A549 treated with RU486 at 1 μM for 4 hours (cell line): Measurements from ENCODE around the gene GRID2IP. TPM values are rescaled to one million over a fixed set of nuclear protein-coding genes. Genes with fewer than 3 reads are reported as not detected.

ENCODE experiments used
- total RNA-seq: library from RNA; stranded (reverse); fragments of 200-300 nt; extraction: Qiagen RNA extraction; gene quantifications from 5 replicates; pipeline ENCODE4 v1.2.3, GENCODE V29; 2022; ENCODE audit warnings: low read depth

GRID2IP gene
- 0.03 TPM in 1 of 5 replicates, not detected in the others for total RNA-seq

GRCh38 chr7:6551016-6551511, at the start of gene GRID2IP:
TSS of gene GRID2IP (minus strand) at chr7:6551461. CDS start at chr7:6551436, 25 bp downstream.

GRCh38 chr7:6589829-6590644, 38.8 kb upstream of the GRID2IP start, which contains the start of gene INTS15:
TSS of gene INTS15 (plus strand) at chr7:6590021. CDS start at chr7:6590284, 263 bp downstream.

GRCh38 chr7:6577369-6578113, 26.3 kb upstream of the GRID2IP start, which contains the start of gene ZDHHC4:
TSS of gene ZDHHC4 (plus strand) at chr7:6577454. CDS start at chr7:6580562, 3,108 bp downstream.

GRCh38 chr7:6447581-6448199, 103.6 kb downstream of the GRID2IP start, which contains the start of gene DAGLB:
TSS of gene DAGLB (minus strand) at chr7:6447954. CDS start at chr7:6447842, 112 bp downstream.

Other genes starting within 250 kb of the GRID2IP start
- 10.9 to 15.9 TPM (median 14.3 TPM) in 5 replicates for gene FAM220A, start 202.5 kb downstream of the GRID2IP start, total RNA-seq
- 289 to 429 TPM (median 388 TPM) in 5 replicates for gene RAC1, start 176.9 kb downstream of the GRID2IP start, total RNA-seq
- 19.6 to 25.2 TPM (median 24.7 TPM) in 5 replicates for gene DAGLB, start 103.5 kb downstream of the GRID2IP start, total RNA-seq
- gene KDELR2, start 67.3 kb downstream of the GRID2IP start, total RNA-seq: 110 to 157 TPM (median 142 TPM) in 5 replicates
- gene ZDHHC4, start 26.0 kb upstream of the GRID2IP start, total RNA-seq: 46.9 to 61.0 TPM (median 47.5 TPM) in 5 replicates
- 20.5 to 28.9 TPM (median 25.1 TPM) in 5 replicates for gene INTS15, start 38.6 kb upstream of the GRID2IP start, total RNA-seq
- 1.8 to 2.9 TPM (median 2.3 TPM) in 5 replicates for gene ZNF853, start 64.1 kb upstream of the GRID2IP start, total RNA-seq
- 8.5 to 15.7 TPM (median 14.6 TPM) in 5 replicates for gene ZNF316, start 85.9 kb upstream of the GRID2IP start, total RNA-seq
- gene ZNF12, start 155.5 kb upstream of the GRID2IP start, total RNA-seq: 5.8 to 12.8 TPM (median 10.9 TPM) in 5 replicates
- 0.15 to 0.16 TPM in 2 of 5 replicates, not detected in the others for gene RSPH10B2, start 202.6 kb upstream of the GRID2IP start, total RNA-seq